ENCODE results near the gene DNAJC13.

GRCh38 chr3:132569580-132569979, 152.3 kb downstream of the DNAJC13 start:
- TF ChIP-seq ATF2 (CRISPR knock-in tag; IDR thresholded peaks at IDR 0.05; ENCODE audit: borderline replicate concordance, low read depth) (no peak), SP1 (CRISPR knock-in tag; conservative IDR thresholded peaks at IDR 0.05) (no peak), CTCF (IDR thresholded peaks at IDR 0.05) (no peak), ZNF317 (CRISPR knock-in tag; IDR thresholded peaks at IDR 0.05; ENCODE audit: borderline replicate concordance, low read depth) (no peak), IRF2 (CRISPR knock-in tag; IDR thresholded peaks at IDR 0.05; ENCODE audit: borderline replicate concordance, low read depth) (no peak), ATF6 (CRISPR knock-in tag; IDR thresholded peaks at IDR 0.05) (no peak), NR3C1 (CRISPR knock-in tag; conservative IDR thresholded peaks at IDR 0.05; ENCODE audit: low read depth) (no peak), MAX (CRISPR knock-in tag; IDR thresholded peaks at IDR 0.05) (no peak), ZNF263 (CRISPR knock-in tag; IDR thresholded peaks at IDR 0.05; ENCODE audit: low read depth) (no peak)
